Hematopoietic multipotent progenitor cell treated with erythropoietin and hydrocortisone succinate and interleukin-3 and kit ligand, for 17 days (in vitro differentiated cells): ENCODE measurements around the gene UBE2G2.

Experiments
- DNase-seq: peaks from one replicate; pipeline ENCODE4 v3.0.0-alpha.2; 2015; ENCODE audit warnings: low spot score

The UBE2G2 gene

GRCh38 chr21:44763451-44764318, 37.9 kb downstream of the UBE2G2 start:
- no peak for DNase-seq

GRCh38 chr21:44763050-44763378, 38.6 kb downstream of the UBE2G2 start:
- no peak for DNase-seq

GRCh38 chr21:44762221-44763049, 39.2 kb downstream of the UBE2G2 start:
- no peak for DNase-seq

GRCh38 chr21:44761747-44762208, 39.8 kb downstream of the UBE2G2 start:
- DNase-seq = no peak

- no peak for DNase-seq
These were observed 40.5 kb downstream of the UBE2G2 start for GRCh38 chr21:44761011-44761729.

- no peak for DNase-seq
These were observed 41.2 kb downstream of the UBE2G2 start for GRCh38 chr21:44760376-44760775.

GRCh38 chr21:44759628-44760285, 41.9 kb downstream of the UBE2G2 start:
- DNase-seq = no peak

- DNase-seq = no peak
These were observed 42.6 kb downstream of the UBE2G2 start for GRCh38 chr21:44758781-44759627.

- DNase-seq = no peak
These were observed 43.5 kb downstream of the UBE2G2 start for GRCh38 chr21:44758141-44758561.

- DNase-seq = no peak
These were observed 43.9 kb downstream of the UBE2G2 start for GRCh38 chr21:44757731-44758130.

GRCh38 chr21:44756423-44757185, 45.0 kb downstream of the UBE2G2 start:
- DNase-seq = no peak

- no peak for DNase-seq
These were observed 46.4 kb downstream of the UBE2G2 start for GRCh38 chr21:44755227-44755626.

GRCh38 chr21:44753357-44753756, 48.3 kb downstream of the UBE2G2 start:
- DNase-seq = no peak

- DNase-seq = no peak
These were observed 48.9 kb downstream of the UBE2G2 start for GRCh38 chr21:44752671-44753235.

- no peak for DNase-seq
These were observed 49.6 kb downstream of the UBE2G2 start for GRCh38 chr21:44751799-44752636.

GRCh38 chr21:44751186-44751798, 50.3 kb downstream of the UBE2G2 start:
- no peak for DNase-seq

- DNase-seq = no peak
These were observed 51.0 kb downstream of the UBE2G2 start for GRCh38 chr21:44750675-44751025.
